IMR-90 (cell line): ENCODE data around the gene UGDH. TPM values are rescaled to one million over a fixed set of nuclear protein-coding genes. Genes with fewer than 3 reads are reported as not detected.

Experiments
- ATAC-seq: fragments of 200-7000 bp; cut with Tn5 transposase; 2 replicates; pipeline ENCODE4 v1.9.1; 2020; ENCODE audit warnings: low read depth, mild to moderate bottlenecking, moderate library complexity
- BruUV-seq: library from RNA; stranded (reverse); fragments of 400-500 nt; replicated peaks from 2 replicates; lab custom pipeline; 2021; lab: Mats Ljungman, UMichigan
- CTCF ChIA-PET: fragments of 300-600 bp; formaldehyde crosslinking; extraction: SDS; loops from one replicate; lab custom pipeline; 2021; ENCODE audit warnings: antibody characterized with exemption; lab: Yijun Ruan, JAX
- POLR2A ChIA-PET: fragments of 300-600 bp; sonication (Branson Sonifier 250); formaldehyde crosslinking; loops from one replicate; lab custom pipeline; 2022; ENCODE audit warnings: antibody characterized with exemption; ENCODE audit not compliant: unreplicated experiment; lab: Charles Lee
- DNase-seq: peaks from one replicate; pipeline ENCODE4 v3.0.0; 2013
- H2AFZ ChIP-seq: replicated peaks from 2 replicates; pipeline ENCODE3; 2013; ENCODE audit warnings: low read length, mild to moderate bottlenecking; ENCODE audit not compliant: poor library complexity
- H2AK5ac ChIP-seq: 2 replicates; pipeline ENCODE4 v1.6.1; 2013; ENCODE audit warnings: low read depth, low read length, inconsistent platforms
- H2AK9ac ChIP-seq: replicated peaks from 2 replicates; pipeline ENCODE3; 2013; ENCODE audit warnings: mild to moderate bottlenecking, low read depth, low read length, moderate library complexity; ENCODE audit not compliant: poor library complexity
- H2BK120ac ChIP-seq: 2 replicates; pipeline ENCODE4 v1.6.1; 2013; ENCODE audit warnings: low read depth, low read length, inconsistent platforms
- H2BK15ac ChIP-seq: 3 replicates; pipeline ENCODE4 v1.6.1; 2013; ENCODE audit warnings: low read depth, low read length, inconsistent platforms
- H2BK20ac ChIP-seq: 2 replicates; pipeline ENCODE4 v1.6.1; 2013; ENCODE audit warnings: low read depth, mild to moderate bottlenecking, inconsistent platforms, low read length, moderate library complexity
- H2BK5ac ChIP-seq: 2 replicates; pipeline ENCODE4 v1.6.1; 2013; ENCODE audit warnings: mild to moderate bottlenecking, low read depth, low read length, inconsistent platforms; ENCODE audit not compliant: poor library complexity, severe bottlenecking
- H3K14ac ChIP-seq: replicated peaks from 2 replicates; pipeline ENCODE4 v1.6.1; 2013; ENCODE audit warnings: low read depth, low read length, inconsistent platforms
- H3K18ac ChIP-seq: 2 replicates; pipeline ENCODE4 v1.6.1; 2013; ENCODE audit warnings: low read depth, low read length, control low read depth
- H3K23ac ChIP-seq: 2 replicates; pipeline ENCODE4 v1.6.1; 2013; ENCODE audit warnings: low read depth, low read length, inconsistent platforms
- H3K27ac ChIP-seq: 2 replicates; pipeline ENCODE4 v1.5.1; 2013; ENCODE audit warnings: mild to moderate bottlenecking, control low read depth, low read length; ENCODE audit not compliant: insufficient read depth
- H3K27me3 ChIP-seq: 2 replicates; pipeline ENCODE4 v1.6.1; 2013; ENCODE audit warnings: low read length; ENCODE audit not compliant: control insufficient read depth, insufficient read depth
- H3K36me3 ChIP-seq: 2 replicates; pipeline ENCODE4 v1.6.1; 2013; ENCODE audit warnings: low read length, mixed read lengths; ENCODE audit not compliant: control insufficient read depth, insufficient read depth
- H3K4ac ChIP-seq: 2 replicates; pipeline ENCODE4 v1.6.1; 2013; ENCODE audit warnings: low read depth, low read length, inconsistent platforms
- H3K4me1 ChIP-seq: 2 replicates; pipeline ENCODE4 v1.6.1; 2013; ENCODE audit warnings: low read length, mixed read lengths; ENCODE audit not compliant: control insufficient read depth, insufficient read depth
- H3K4me2 ChIP-seq: 2 replicates; pipeline ENCODE4 v1.6.1; 2013; ENCODE audit warnings: low read depth, mild to moderate bottlenecking, control low read depth, low read length, moderate library complexity
- H3K4me3 ChIP-seq: 2 replicates; pipeline ENCODE4 v1.5.1; 2013; ENCODE audit warnings: low read depth, mild to moderate bottlenecking, control low read depth, low read length, moderate library complexity; ENCODE audit not compliant: insufficient read depth
- H3K56ac ChIP-seq: 2 replicates; pipeline ENCODE4 v1.6.1; 2013; ENCODE audit warnings: low read length, inconsistent platforms; ENCODE audit not compliant: insufficient read depth; ENCODE audit errors: extremely low read depth
- H3K79me1 ChIP-seq, 2 experiments: 2 replicates each; pipeline ENCODE4 v1.6.1; 2013; ENCODE audit warnings: low read length in 2 of 2, inconsistent platforms in 1 of 2, low read depth in 1 of 2
- H3K9ac ChIP-seq: 2 replicates; pipeline ENCODE4 v1.6.1; 2013; ENCODE audit warnings: low read depth, low read length, control low read depth
- H3K9me1 ChIP-seq: 2 replicates; pipeline ENCODE4 v1.6.1; 2013; ENCODE audit warnings: low read length, inconsistent platforms; ENCODE audit not compliant: insufficient read depth
- H3K9me3 ChIP-seq: 2 replicates; pipeline ENCODE4 v1.6.1; 2013; ENCODE audit warnings: low read length; ENCODE audit not compliant: control insufficient read depth, insufficient read depth
- H4K20me1 ChIP-seq: 2 replicates; pipeline ENCODE4 v1.6.1; 2013; ENCODE audit warnings: low read length, inconsistent platforms; ENCODE audit not compliant: insufficient read depth
- H4K5ac ChIP-seq: 2 replicates; pipeline ENCODE4 v1.6.1; 2013; ENCODE audit warnings: mild to moderate bottlenecking, low read depth, low read length, control low read depth
- H4K8ac ChIP-seq, 2 experiments: 2 replicates each; pipeline ENCODE4 v1.6.1; 2013; ENCODE audit warnings: low read depth in 2 of 2, low read length in 2 of 2, control low read depth in 1 of 2, inconsistent platforms in 1 of 2
- H4K91ac ChIP-seq: 2 replicates; pipeline ENCODE4 v1.6.1; 2013; ENCODE audit warnings: low read depth, low read length, inconsistent platforms; ENCODE audit not compliant: insufficient read depth
- BHLHE40 ChIP-seq: fragments of 150-350 bp; IDR thresholded peaks from 2 replicates; pipeline ENCODE4 v1.6.1; 2016; ENCODE audit warnings: mild to moderate bottlenecking, low read depth, low read length
- CEBPB ChIP-seq: IDR thresholded peaks from 2 replicates; pipeline ENCODE4 v1.6.1; 2012; ENCODE audit warnings: low read depth, low read length, improper control_type of control experiment
- CHD1 ChIP-seq: IDR thresholded peaks from 2 replicates; pipeline ENCODE4 v1.6.1; 2012; ENCODE audit warnings: low read depth, low read length, improper control_type of control experiment
- CTCF ChIP-seq: conservative IDR thresholded peaks from 2 replicates; pipeline ENCODE4 v1.5.1; 2012; ENCODE audit warnings: mild to moderate bottlenecking, low read depth, low read length, improper control_type of control experiment
- FOS ChIP-seq: fragments of 150-350 bp; IDR thresholded peaks from 2 replicates; pipeline ENCODE4 v1.6.1; 2016; ENCODE audit warnings: low read depth, low read length
- MAFK ChIP-seq: IDR thresholded peaks from 2 replicates; pipeline ENCODE4 v1.6.1; 2012; ENCODE audit warnings: low read depth, low read length, improper control_type of control experiment
- MAZ ChIP-seq: IDR thresholded peaks from 2 replicates; pipeline ENCODE4 v1.6.1; 2012; ENCODE audit warnings: low read depth, mild to moderate bottlenecking, low read length, improper control_type of control experiment, moderate library complexity, borderline replicate concordance
- MXI1 ChIP-seq: IDR thresholded peaks from 2 replicates; pipeline ENCODE4 v1.6.1; 2012; ENCODE audit warnings: low read depth, mild to moderate bottlenecking, low read length, moderate library complexity, borderline replicate concordance
- NFE2L2 ChIP-seq: fragments of 150-350 bp; IDR thresholded peaks from 2 replicates; pipeline ENCODE4 v1.6.1; 2016; ENCODE audit warnings: low read depth, mild to moderate bottlenecking, low read length
- POLR2A ChIP-seq: IDR thresholded peaks from 2 replicates; pipeline ENCODE4 v1.6.1; 2012; ENCODE audit warnings: mild to moderate bottlenecking, low read depth, low read length
- RAD21 ChIP-seq: IDR thresholded peaks from 2 replicates; pipeline ENCODE4 v1.6.1; 2012; ENCODE audit warnings: low read length, improper control_type of control experiment
- RCOR1 ChIP-seq: IDR thresholded peaks from 2 replicates; pipeline ENCODE4 v1.6.1; 2012; ENCODE audit warnings: mild to moderate bottlenecking, low read length, improper control_type of control experiment; ENCODE audit not compliant: insufficient replicate concordance
- RFX5 ChIP-seq: IDR thresholded peaks from 2 replicates; pipeline ENCODE4 v1.8.0; 2012; ENCODE audit warnings: low read depth, mild to moderate bottlenecking, low read length, moderate library complexity
- SMC3 ChIP-seq: fragments of 150-350 bp; IDR thresholded peaks from 2 replicates; pipeline ENCODE4 v1.6.1; 2016; ENCODE audit warnings: low read depth, mild to moderate bottlenecking, antibody characterized with exemption, low read length, moderate library complexity
- USF2 ChIP-seq: fragments of 150-350 bp; IDR thresholded peaks from 2 replicates; pipeline ENCODE4 v1.6.1; 2017; ENCODE audit warnings: mild to moderate bottlenecking, antibody characterized with exemption, low read length, low read depth
- WGBS, 2 experiments: methylation state at CpG; one replicate each; pipeline versions ENCODE4 v1.1.5 to v1.1.7; 2013; ENCODE audit warnings: missing lambda C conversion rate in 2 of 2; ENCODE audit not compliant: insufficient read length in 1 of 2; ENCODE audit errors: extremely low coverage in 2 of 2; 5-methylcytosine and 5-hydroxymethylcytosine counted together
- dilution Hi-C: fragments of 300-500 bp; cut with HindIII; formaldehyde crosslinking; loops from one replicate; pipeline ENCODE4 v1.14.3; 2018; ENCODE audit warnings: low sequenced_read_pairs; ENCODE audit not compliant: unreplicated experiment
- in situ Hi-C: fragments of 300-500 bp; cut with MboI; formaldehyde crosslinking; loops from 3 replicates; pipeline ENCODE4 v1.14.3; 2019; ENCODE audit warnings: low sequenced_read_pairs, inconsistent platforms, mixed read lengths
- intact Hi-C: fragments of 100-400 bp; cut with micrococcal nuclease; formaldehyde crosslinking; loops from 2 replicates; pipeline ENCODE4 v1.10.0; 2022
- polyA plus RNA-seq, 3 experiments: library from polyadenylated mRNA; depleted of rRNA; stranded (reverse); fragments of >200 nt; gene quantifications; 2 replicates each; pipeline ENCODE4 v1.2.3, GENCODE V29; 2012; ENCODE audit warnings: low replicate concordance in 1 of 3
- total RNA-seq: library from RNA; depleted of rRNA; stranded (reverse); fragments of >200 nt; gene quantifications from 2 replicates; pipeline ENCODE4 v1.2.3, GENCODE V29; 2012
- TF ChIP-seq, protein P1 (sequence below): fragments of 150-350 bp; IDR thresholded peaks from 2 replicates; pipeline ENCODE4 v1.6.1; 2016; ENCODE audit warnings: low read depth, mild to moderate bottlenecking, low read length, moderate library complexity, borderline replicate concordance

Gene UGDH
- total and polyA plus RNA-seq, 2 of the 4 experiments (the other 2 are of a cell fraction): 69.2 to 257 TPM

GRCh38 chr4:39529534-39529933, 2.3 kb upstream of the UGDH start:
- dilution Hi-C loops (no loop called here), intact Hi-C loops (loop anchor here (5.0 kb wide), 2 partner anchors 93 to 168 kb away; partner anchors contain the start of gene UBE2K), in situ Hi-C loops (loop anchor here (10.0 kb wide), 1 partner anchor 105 kb away; the partner anchor contains the start of gene SMIM14)
- TF ChIP-seq SMC3: no peak
- TF ChIP-seq MAZ: no peak
- TF ChIP-seq POLR2A: no peak
- no peak for TF ChIP-seq MAFK
- no peak for TF ChIP-seq CHD1
- TF ChIP-seq MXI1: no peak
- TF ChIP-seq RFX5: no peak
- no peak for TF ChIP-seq CEBPB
- no peak for TF ChIP-seq BHLHE40
- no peak for TF ChIP-seq RCOR1
- no peak for TF ChIP-seq FOS
- TF ChIP-seq, protein P1, sequence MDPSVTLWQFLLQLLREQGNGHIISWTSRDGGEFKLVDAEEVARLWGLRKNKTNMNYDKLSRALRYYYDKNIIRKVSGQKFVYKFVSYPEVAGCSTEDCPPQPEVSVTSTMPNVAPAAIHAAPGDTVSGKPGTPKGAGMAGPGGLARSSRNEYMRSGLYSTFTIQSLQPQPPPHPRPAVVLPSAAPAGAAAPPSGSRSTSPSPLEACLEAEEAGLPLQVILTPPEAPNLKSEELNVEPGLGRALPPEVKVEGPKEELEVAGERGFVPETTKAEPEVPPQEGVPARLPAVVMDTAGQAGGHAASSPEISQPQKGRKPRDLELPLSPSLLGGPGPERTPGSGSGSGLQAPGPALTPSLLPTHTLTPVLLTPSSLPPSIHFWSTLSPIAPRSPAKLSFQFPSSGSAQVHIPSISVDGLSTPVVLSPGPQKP: no peak
- no peak for TF ChIP-seq USF2
- no peak for TF ChIP-seq CTCF
- TF ChIP-seq NFE2L2: no peak
- TF ChIP-seq RAD21: no peak
- Histone ChIP-seq H3K79me1 (peaks cover 6 to 37% of the 10 kb centered on the region in 2 experiments; a peak in 3 of 4 replicates), H3K14ac (no peak overlapping the region), H3K27me3 (no peaks in the 10 kb centered on the region), H2BK15ac (no peak overlapping the region), H2BK20ac (no peak overlapping the region), H4K20me1 (peaks cover 6% of the 10 kb centered on the region; the same call in 1 of the 2 replicates), H3K9me3 (peaks cover 3% of the 10 kb centered on the region; the same call in 1 of the 2 replicates), H3K4me3 (no peak overlapping the region), H3K9ac (no peak overlapping the region), H3K27ac (no peak overlapping the region), H3K4me2 (no peak overlapping the region), H2AK9ac (no peak overlapping the region), H2BK120ac (no peak overlapping the region), H4K8ac (no peak overlapping the region), H2BK5ac (no peak overlapping the region), H2AFZ (no peak overlapping the region), H3K56ac (no peak overlapping the region), H3K4ac (no peak overlapping the region), H4K5ac (no peak overlapping the region), H2AK5ac (no peak overlapping the region), H3K18ac (no peak overlapping the region), H3K23ac (no peak overlapping the region), H3K4me1 (peaks cover 2% of the 10 kb centered on the region; the same call in 1 of the 2 replicates), H3K9me1 (peaks cover 3% of the 10 kb centered on the region; the same call in 1 of the 2 replicates), H4K91ac (no peak overlapping the region), H3K36me3 (peaks cover 8% of the 10 kb centered on the region; the same call in 1 of the 2 replicates)
- WGBS, 2 experiments: no CpG with 5 or more reads among the region's 2 CpGs
- ChIA-PET POLR2A (no interaction called here), CTCF (no interaction called here)
- DNase-seq: no peak
- ATAC-seq: no peak
- BruUV-seq: no TSS peak
